IMR-90 (cell line): ENCODE measurements around the gene SLC23A2. TPM values are rescaled to one million over a fixed set of nuclear protein-coding genes. Genes with fewer than 3 reads are reported as not detected.

Source experiments
- ATAC-seq: fragments of 200-7000 bp; cut with Tn5 transposase; 2 replicates; pipeline ENCODE4 v1.9.1; 2020; ENCODE audit warnings: low read depth, mild to moderate bottlenecking, moderate library complexity
- BruUV-seq: library from RNA; stranded (reverse); fragments of 400-500 nt; replicated peaks from 2 replicates; lab custom pipeline; 2021; lab: Mats Ljungman, UMichigan
- CTCF ChIA-PET: fragments of 300-600 bp; formaldehyde crosslinking; extraction: SDS; loops from one replicate; lab custom pipeline; 2021; ENCODE audit warnings: antibody characterized with exemption; lab: Yijun Ruan, JAX
- POLR2A ChIA-PET: fragments of 300-600 bp; sonication (Branson Sonifier 250); formaldehyde crosslinking; loops from one replicate; lab custom pipeline; 2022; ENCODE audit warnings: antibody characterized with exemption; ENCODE audit not compliant: unreplicated experiment; lab: Charles Lee
- DNase-seq: peaks from one replicate; pipeline ENCODE4 v3.0.0; 2013
- H2AFZ ChIP-seq: replicated peaks from 2 replicates; pipeline ENCODE3; 2013; ENCODE audit warnings: low read length, mild to moderate bottlenecking; ENCODE audit not compliant: poor library complexity
- H2AK5ac ChIP-seq: 2 replicates; pipeline ENCODE4 v1.6.1; 2013; ENCODE audit warnings: low read depth, low read length, inconsistent platforms
- H2AK9ac ChIP-seq: replicated peaks from 2 replicates; pipeline ENCODE3; 2013; ENCODE audit warnings: mild to moderate bottlenecking, low read depth, low read length, moderate library complexity; ENCODE audit not compliant: poor library complexity
- H2BK120ac ChIP-seq: 2 replicates; pipeline ENCODE4 v1.6.1; 2013; ENCODE audit warnings: low read depth, low read length, inconsistent platforms
- H2BK15ac ChIP-seq: 3 replicates; pipeline ENCODE4 v1.6.1; 2013; ENCODE audit warnings: low read depth, low read length, inconsistent platforms
- H2BK20ac ChIP-seq: 2 replicates; pipeline ENCODE4 v1.6.1; 2013; ENCODE audit warnings: low read depth, mild to moderate bottlenecking, inconsistent platforms, low read length, moderate library complexity
- H2BK5ac ChIP-seq: 2 replicates; pipeline ENCODE4 v1.6.1; 2013; ENCODE audit warnings: mild to moderate bottlenecking, low read depth, low read length, inconsistent platforms; ENCODE audit not compliant: poor library complexity, severe bottlenecking
- H3K14ac ChIP-seq: replicated peaks from 2 replicates; pipeline ENCODE4 v1.6.1; 2013; ENCODE audit warnings: low read depth, low read length, inconsistent platforms
- H3K18ac ChIP-seq: 2 replicates; pipeline ENCODE4 v1.6.1; 2013; ENCODE audit warnings: low read depth, low read length, control low read depth
- H3K23ac ChIP-seq: 2 replicates; pipeline ENCODE4 v1.6.1; 2013; ENCODE audit warnings: low read depth, low read length, inconsistent platforms
- H3K27ac ChIP-seq: 2 replicates; pipeline ENCODE4 v1.5.1; 2013; ENCODE audit warnings: mild to moderate bottlenecking, control low read depth, low read length; ENCODE audit not compliant: insufficient read depth
- H3K27me3 ChIP-seq: 2 replicates; pipeline ENCODE4 v1.6.1; 2013; ENCODE audit warnings: low read length; ENCODE audit not compliant: control insufficient read depth, insufficient read depth
- H3K36me3 ChIP-seq: 2 replicates; pipeline ENCODE4 v1.6.1; 2013; ENCODE audit warnings: low read length, mixed read lengths; ENCODE audit not compliant: control insufficient read depth, insufficient read depth
- H3K4ac ChIP-seq: 2 replicates; pipeline ENCODE4 v1.6.1; 2013; ENCODE audit warnings: low read depth, low read length, inconsistent platforms
- H3K4me1 ChIP-seq: 2 replicates; pipeline ENCODE4 v1.6.1; 2013; ENCODE audit warnings: low read length, mixed read lengths; ENCODE audit not compliant: control insufficient read depth, insufficient read depth
- H3K4me2 ChIP-seq: 2 replicates; pipeline ENCODE4 v1.6.1; 2013; ENCODE audit warnings: low read depth, mild to moderate bottlenecking, control low read depth, low read length, moderate library complexity
- H3K4me3 ChIP-seq: 2 replicates; pipeline ENCODE4 v1.5.1; 2013; ENCODE audit warnings: low read depth, mild to moderate bottlenecking, control low read depth, low read length, moderate library complexity; ENCODE audit not compliant: insufficient read depth
- H3K56ac ChIP-seq: 2 replicates; pipeline ENCODE4 v1.6.1; 2013; ENCODE audit warnings: low read length, inconsistent platforms; ENCODE audit not compliant: insufficient read depth; ENCODE audit errors: extremely low read depth
- H3K79me1 ChIP-seq, 2 experiments: 2 replicates each; pipeline ENCODE4 v1.6.1; 2013; ENCODE audit warnings: low read length in 2 of 2, inconsistent platforms in 1 of 2, low read depth in 1 of 2
- H3K9ac ChIP-seq: 2 replicates; pipeline ENCODE4 v1.6.1; 2013; ENCODE audit warnings: low read depth, low read length, control low read depth
- H3K9me1 ChIP-seq: 2 replicates; pipeline ENCODE4 v1.6.1; 2013; ENCODE audit warnings: low read length, inconsistent platforms; ENCODE audit not compliant: insufficient read depth
- H3K9me3 ChIP-seq: 2 replicates; pipeline ENCODE4 v1.6.1; 2013; ENCODE audit warnings: low read length; ENCODE audit not compliant: control insufficient read depth, insufficient read depth
- H4K20me1 ChIP-seq: 2 replicates; pipeline ENCODE4 v1.6.1; 2013; ENCODE audit warnings: low read length, inconsistent platforms; ENCODE audit not compliant: insufficient read depth
- H4K5ac ChIP-seq: 2 replicates; pipeline ENCODE4 v1.6.1; 2013; ENCODE audit warnings: mild to moderate bottlenecking, low read depth, low read length, control low read depth
- H4K8ac ChIP-seq, 2 experiments: 2 replicates each; pipeline ENCODE4 v1.6.1; 2013; ENCODE audit warnings: low read depth in 2 of 2, low read length in 2 of 2, control low read depth in 1 of 2, inconsistent platforms in 1 of 2
- H4K91ac ChIP-seq: 2 replicates; pipeline ENCODE4 v1.6.1; 2013; ENCODE audit warnings: low read depth, low read length, inconsistent platforms; ENCODE audit not compliant: insufficient read depth
- BHLHE40 ChIP-seq: fragments of 150-350 bp; IDR thresholded peaks from 2 replicates; pipeline ENCODE4 v1.6.1; 2016; ENCODE audit warnings: mild to moderate bottlenecking, low read depth, low read length
- CHD1 ChIP-seq: IDR thresholded peaks from 2 replicates; pipeline ENCODE4 v1.6.1; 2012; ENCODE audit warnings: low read depth, low read length, improper control_type of control experiment
- CTCF ChIP-seq: conservative IDR thresholded peaks from 2 replicates; pipeline ENCODE4 v1.5.1; 2012; ENCODE audit warnings: mild to moderate bottlenecking, low read depth, low read length, improper control_type of control experiment
- FOS ChIP-seq: fragments of 150-350 bp; IDR thresholded peaks from 2 replicates; pipeline ENCODE4 v1.6.1; 2016; ENCODE audit warnings: low read depth, low read length
- MAFK ChIP-seq: IDR thresholded peaks from 2 replicates; pipeline ENCODE4 v1.6.1; 2012; ENCODE audit warnings: low read depth, low read length, improper control_type of control experiment
- MAZ ChIP-seq: IDR thresholded peaks from 2 replicates; pipeline ENCODE4 v1.6.1; 2012; ENCODE audit warnings: low read depth, mild to moderate bottlenecking, low read length, improper control_type of control experiment, moderate library complexity, borderline replicate concordance
- POLR2A ChIP-seq: IDR thresholded peaks from 2 replicates; pipeline ENCODE4 v1.6.1; 2012; ENCODE audit warnings: mild to moderate bottlenecking, low read depth, low read length
- RAD21 ChIP-seq: IDR thresholded peaks from 2 replicates; pipeline ENCODE4 v1.6.1; 2012; ENCODE audit warnings: low read length, improper control_type of control experiment
- RFX5 ChIP-seq: IDR thresholded peaks from 2 replicates; pipeline ENCODE4 v1.8.0; 2012; ENCODE audit warnings: low read depth, mild to moderate bottlenecking, low read length, moderate library complexity
- SMC3 ChIP-seq: fragments of 150-350 bp; IDR thresholded peaks from 2 replicates; pipeline ENCODE4 v1.6.1; 2016; ENCODE audit warnings: low read depth, mild to moderate bottlenecking, antibody characterized with exemption, low read length, moderate library complexity
- USF2 ChIP-seq: fragments of 150-350 bp; IDR thresholded peaks from 2 replicates; pipeline ENCODE4 v1.6.1; 2017; ENCODE audit warnings: mild to moderate bottlenecking, antibody characterized with exemption, low read length, low read depth
- WGBS, 2 experiments: methylation state at CpG; one replicate each; pipeline versions ENCODE4 v1.1.5 to v1.1.7; 2013; ENCODE audit warnings: missing lambda C conversion rate in 2 of 2; ENCODE audit not compliant: insufficient read length in 1 of 2; ENCODE audit errors: extremely low coverage in 2 of 2; 5-methylcytosine and 5-hydroxymethylcytosine counted together
- dilution Hi-C: fragments of 300-500 bp; cut with HindIII; formaldehyde crosslinking; loops from one replicate; pipeline ENCODE4 v1.14.3; 2018; ENCODE audit warnings: low sequenced_read_pairs; ENCODE audit not compliant: unreplicated experiment
- in situ Hi-C: fragments of 300-500 bp; cut with MboI; formaldehyde crosslinking; loops from 3 replicates; pipeline ENCODE4 v1.14.3; 2019; ENCODE audit warnings: low sequenced_read_pairs, inconsistent platforms, mixed read lengths
- intact Hi-C: fragments of 100-400 bp; cut with micrococcal nuclease; formaldehyde crosslinking; loops from 2 replicates; pipeline ENCODE4 v1.10.0; 2022
- polyA plus RNA-seq, 3 experiments: library from polyadenylated mRNA; depleted of rRNA; stranded (reverse); fragments of >200 nt; gene quantifications; 2 replicates each; pipeline ENCODE4 v1.2.3, GENCODE V29; 2012; ENCODE audit warnings: low replicate concordance in 1 of 3
- total RNA-seq: library from RNA; depleted of rRNA; stranded (reverse); fragments of >200 nt; gene quantifications from 2 replicates; pipeline ENCODE4 v1.2.3, GENCODE V29; 2012

SLC23A2 gene
- total and polyA plus RNA-seq, 2 of the 4 experiments (the other 2 are of a cell fraction) = 10.2 to 14.4 TPM

GRCh38 chr20:4880051-4880450, 121.3 kb downstream of the SLC23A2 start:
- Histone ChIP-seq H3K9me1 (0 out of 2 replicates have a peak, but pooled peaks cover 9% of the 10 kb centered on the region), H3K23ac (no peak overlapping the region), H3K36me3 (peaks cover 19% of the 10 kb centered on the region), H3K4ac (no peak overlapping the region), H3K4me1 (peaks cover 1% of the 10 kb centered on the region; the same call in 1 of the 2 replicates), H4K8ac (no peak overlapping the region), H4K5ac (no peak overlapping the region), H2BK20ac (no peak overlapping the region), H3K27me3 (no peaks in the 10 kb centered on the region), H2AFZ (no peak overlapping the region), H2AK5ac (no peak overlapping the region), H3K27ac (no peak overlapping the region), H3K9ac (no peak overlapping the region), H3K79me1 (no peaks in the 10 kb centered on the region; a peak in 1 of 4 replicates), H3K14ac (no peak overlapping the region), H4K91ac (no peak overlapping the region), H2BK15ac (no peak overlapping the region), H3K4me2 (no peak overlapping the region), H3K4me3 (no peak overlapping the region), H3K9me3 (no peaks in the 10 kb centered on the region), H2BK120ac (no peak overlapping the region), H3K56ac (no peak overlapping the region), H4K20me1 (no peaks in the 10 kb centered on the region), H2AK9ac (no peak overlapping the region), H2BK5ac (no peak overlapping the region), H3K18ac (no peak overlapping the region)
- CTCF ChIA-PET = interaction anchor here (0.6 kb wide), 1 partner anchor 145 kb away, joined by 3 read pairs; no protein-coding TSS in a partner anchor
- intact Hi-C loops = no loop called here
- dilution Hi-C loops = no loop called here
- DNase-seq (no peak), ATAC-seq (no peak)
- WGBS, 2 experiments = no CpG with 5 or more reads among the region's 5 CpGs
- no TSS peak for BruUV-seq
- POLR2A ChIA-PET = no interaction called here
- in situ Hi-C loops = no loop called here
- TF ChIP-seq CHD1 (no peak), MAFK (no peak), MAZ (no peak), SMC3 (no peak), RAD21 (no peak), RFX5 (no peak), CTCF (no peak), POLR2A (no peak), FOS (no peak), BHLHE40 (no peak), USF2 (no peak)
